ENCODE measurements around the gene LRRC8E.

Gene LRRC8E

GRCh38 chr19:7894612-7895309 is 6.5 kb downstream of the LRRC8E start:
- H3K9ac ChIP-seq (ENCODE audit: low read depth, low read length, poor library complexity, severe bottlenecking), result no peak overlapping the region

GRCh38 chr19:7895565-7895964 is 7.3 kb downstream of the LRRC8E start:
- Histone ChIP-seq H3K9me3 (ENCODE audit: insufficient read depth, low read depth, low read length) (no peaks in the 10 kb centered on the region), H3F3A (ENCODE audit: low read depth) (no peaks in the 10 kb centered on the region)

More at GRCh38 chr19:7894612-7895309, 6.5 kb downstream of the LRRC8E start:
- H4K20me1 ChIP-seq (ENCODE audit: insufficient read depth, low read length, poor library complexity, severe bottlenecking), result no peaks in the 10 kb centered on the region
- no peaks in the 10 kb centered on the region for H3F3A ChIP-seq (ENCODE audit: low read depth)
- no peaks in the 10 kb centered on the region for H3K79me2 ChIP-seq (ENCODE audit: insufficient read depth, low read length)
- no peak overlapping the region for H3K4me3 ChIP-seq (ENCODE audit: low read length, poor library complexity, severe bottlenecking)
- TF ChIP-seq CTCF (conservative IDR thresholded peaks at IDR 0.05; ENCODE audit: low read length) (no peak), EZH2phosphoT487 (IDR thresholded peaks at IDR 0.05; ENCODE audit: borderline replicate concordance) (no peak)
- no peaks in the 10 kb centered on the region for H3K27me3 ChIP-seq (ENCODE audit: insufficient read depth, low read length, poor library complexity, severe bottlenecking)
- no peak overlapping the region for H2AFZ ChIP-seq (ENCODE audit: low read length)
- H3K4me1 ChIP-seq (ENCODE audit: insufficient read depth, low read length, poor library complexity, severe bottlenecking), result peaks cover 4% of the 10 kb centered on the region
- H3K36me3 ChIP-seq (ENCODE audit: insufficient read depth, low read length), result no peaks in the 10 kb centered on the region
- H3K9me2 ChIP-seq (replicated peaks; ENCODE audit: low read depth, low read length), result no peaks in the 10 kb centered on the region
- no peaks in the 10 kb centered on the region for H3K9me3 ChIP-seq (ENCODE audit: insufficient read depth, low read depth, low read length)
- no peak overlapping the region for H3K4me2 ChIP-seq (ENCODE audit: low read depth, low read length, poor library complexity, severe bottlenecking)

GRCh38 chr19:7897292-7897691 is 9.0 kb downstream of the LRRC8E start:
- Histone ChIP-seq H3K9me2 (replicated peaks; ENCODE audit: low read depth, low read length) (no peaks in the 10 kb centered on the region), H3K4me3 (ENCODE audit: low read length, poor library complexity, severe bottlenecking) (no peak overlapping the region), H3K9me3 (ENCODE audit: insufficient read depth, low read depth, low read length) (no peaks in the 10 kb centered on the region), H3K4me1 (ENCODE audit: insufficient read depth, low read length, poor library complexity, severe bottlenecking) (no peaks in the 10 kb centered on the region), H4K20me1 (ENCODE audit: insufficient read depth, low read length, poor library complexity, severe bottlenecking) (no peaks in the 10 kb centered on the region), H2AFZ (ENCODE audit: low read length) (no peak overlapping the region), H3K9ac (ENCODE audit: low read depth, low read length, poor library complexity, severe bottlenecking) (no peak overlapping the region), H3K79me2 (ENCODE audit: insufficient read depth, low read length) (no peaks in the 10 kb centered on the region), H3F3A (ENCODE audit: low read depth) (no peaks in the 10 kb centered on the region), H3K27me3 (ENCODE audit: insufficient read depth, low read length, poor library complexity, severe bottlenecking) (no peaks in the 10 kb centered on the region), H3K4me2 (ENCODE audit: low read depth, low read length, poor library complexity, severe bottlenecking) (no peak overlapping the region), H3K36me3 (ENCODE audit: insufficient read depth, low read length) (no peaks in the 10 kb centered on the region)
- TF ChIP-seq CTCF (conservative IDR thresholded peaks at IDR 0.05; ENCODE audit: low read length), result no peak
- TF ChIP-seq EZH2phosphoT487 (IDR thresholded peaks at IDR 0.05; ENCODE audit: borderline replicate concordance), result no peak

More at GRCh38 chr19:7895565-7895964, 7.3 kb downstream of the LRRC8E start:
- H3K9me2 ChIP-seq (replicated peaks; ENCODE audit: low read depth, low read length), result no peaks in the 10 kb centered on the region
- H2AFZ ChIP-seq (ENCODE audit: low read length), result no peak overlapping the region
- H3K9ac ChIP-seq (ENCODE audit: low read depth, low read length, poor library complexity, severe bottlenecking), result no peak overlapping the region
- no peaks in the 10 kb centered on the region for H4K20me1 ChIP-seq (ENCODE audit: insufficient read depth, low read length, poor library complexity, severe bottlenecking)
- no peak overlapping the region for H3K4me2 ChIP-seq (ENCODE audit: low read depth, low read length, poor library complexity, severe bottlenecking)
- no peak overlapping the region for H3K4me3 ChIP-seq (ENCODE audit: low read length, poor library complexity, severe bottlenecking)
- H3K36me3 ChIP-seq (ENCODE audit: insufficient read depth, low read length), result no peaks in the 10 kb centered on the region
- no peaks in the 10 kb centered on the region for H3K79me2 ChIP-seq (ENCODE audit: insufficient read depth, low read length)
- peaks cover 4% of the 10 kb centered on the region for H3K4me1 ChIP-seq (ENCODE audit: insufficient read depth, low read length, poor library complexity, severe bottlenecking)
- H3K27me3 ChIP-seq (ENCODE audit: insufficient read depth, low read length, poor library complexity, severe bottlenecking), result no peaks in the 10 kb centered on the region
- TF ChIP-seq EZH2phosphoT487 (IDR thresholded peaks at IDR 0.05; ENCODE audit: borderline replicate concordance), result no peak
- TF ChIP-seq CTCF (conservative IDR thresholded peaks at IDR 0.05; ENCODE audit: low read length), result no peak
